HUDEP-2 (cell line): ENCODE measurements around the gene ARL6IP4.

Source experiments
- DNase-seq, 76 experiments: peaks; one replicate each; lab custom pipeline; 2025; ENCODE audit not compliant: unreplicated experiment in 76 of 76; lab: John Stamatoyannopoulos, UW

ARL6IP4 gene

GRCh38 chr12:122956035-122956434 is 24.4 kb upstream of the ARL6IP4 start:
- no peak for DNase-seq

GRCh38 chr12:122958198-122958888 is 22.1 kb upstream of the ARL6IP4 start:
- DNase-seq = no peak

- no peak for DNase-seq
Observed at GRCh38 chr12:122959566-122960192, 20.8 kb upstream of the ARL6IP4 start.

GRCh38 chr12:122960193-122960569 is 20.3 kb upstream of the ARL6IP4 start:
- no peak for DNase-seq

GRCh38 chr12:122961531-122962329 is 18.8 kb upstream of the ARL6IP4 start:
- peak in 44 of 76 experiments; percentile 3 to 63 (median 28) for DNase-seq

GRCh38 chr12:122963941-122964265 is 16.6 kb upstream of the ARL6IP4 start:
- DNase-seq = peak in 1 of 76 experiments; percentile 14

- DNase-seq = peak in 1 of 76 experiments; percentile 9
Observed at GRCh38 chr12:122964439-122965257, 15.8 kb upstream of the ARL6IP4 start.

- no peak for DNase-seq
Observed at GRCh38 chr12:122965321-122965751, 15.1 kb upstream of the ARL6IP4 start.

GRCh38 chr12:122965851-122966742 is 14.4 kb upstream of the ARL6IP4 start, which contains the start of gene ABCB9:
ABCB9 (minus strand) TSS chr12:122966463; CDS start chr12:122960235, 6,228 bp downstream.
- DNase-seq = peak in 75 of 76 experiments; percentile 20 to 97 (median 89)

- DNase-seq = no peak
Observed at GRCh38 chr12:122966743-122967550, 13.5 kb upstream of the ARL6IP4 start.

- no peak for DNase-seq
Observed at GRCh38 chr12:122968104-122968503, 12.4 kb upstream of the ARL6IP4 start.

GRCh38 chr12:122969676-122970075 is 10.8 kb upstream of the ARL6IP4 start:
- no peak for DNase-seq

- peak; percentile 75 to 98 (median 96) for DNase-seq
Observed at GRCh38 chr12:122974274-122974891, 6.1 kb upstream of the ARL6IP4 start.

GRCh38 chr12:122974892-122975789 is 5.3 kb upstream of the ARL6IP4 start, which contains the start of gene OGFOD2:
OGFOD2 (plus strand) TSS chr12:122975244; CDS start chr12:122975252, 8 bp downstream.
- peak in 74 of 76 experiments; percentile 34 to 93 (median 83) for DNase-seq

- DNase-seq = peak in 19 of 76 experiments; percentile 8 to 59 (median 29)
Observed at GRCh38 chr12:122975790-122976647, 4.5 kb upstream of the ARL6IP4 start.

- DNase-seq = no peak
Observed at GRCh38 chr12:122976648-122976975, 3.9 kb upstream of the ARL6IP4 start.
